ENCODE data around the gene ZNF543.
"Not testable (repeated sequence)": the region's sequence is repeated elsewhere in the genome, so short reads cannot be mapped to it uniquely, and the experiment has no call there.

Gene ZNF543

GRCh38 chr19:57320180-57321084 lies at the start of gene ZNF543:
Gene ZNF543 (plus strand): TSS chr19:57320472. CDS start chr19:57320854, 382 bp downstream.
- peak; percentile 95 for DNase-seq (ENCODE audit: low read depth)

- DNase-seq (ENCODE audit: low read depth): no peak
Observed at GRCh38 chr19:57271280-57271679, 49.0 kb upstream of the ZNF543 start.

- DNase-seq (ENCODE audit: low read depth): no peak
Observed at GRCh38 chr19:57273014-57273413, 47.3 kb upstream of the ZNF543 start.

- no peak for DNase-seq (ENCODE audit: low read depth)
Observed at GRCh38 chr19:57276430-57276829, 43.8 kb upstream of the ZNF543 start.

- DNase-seq (ENCODE audit: low read depth): not testable (repeated sequence)
Observed at GRCh38 chr19:57278481-57278880, 41.8 kb upstream of the ZNF543 start.

GRCh38 chr19:57279418-57280164 lies 40.7 kb upstream of the ZNF543 start:
- peak; percentile 95 for DNase-seq (ENCODE audit: low read depth)

GRCh38 chr19:57280165-57280961 lies 39.9 kb upstream of the ZNF543 start, which contains the start of gene ZNF460:
Gene ZNF460 (plus strand): TSS chr19:57280485. CDS start chr19:57280807, 322 bp downstream.
- DNase-seq (ENCODE audit: low read depth): peak; percentile 97

- no peak for DNase-seq (ENCODE audit: low read depth)
Observed at GRCh38 chr19:57280962-57281400, 39.3 kb upstream of the ZNF543 start.

GRCh38 chr19:57282011-57282643 lies 38.1 kb upstream of the ZNF543 start:
- no peak for DNase-seq (ENCODE audit: low read depth)

- DNase-seq (ENCODE audit: low read depth): no peak
Observed at GRCh38 chr19:57288373-57288772, 31.9 kb upstream of the ZNF543 start.

GRCh38 chr19:57290970-57291369 lies 29.3 kb upstream of the ZNF543 start:
- no peak for DNase-seq (ENCODE audit: low read depth)

- no peak for DNase-seq (ENCODE audit: low read depth)
Observed at GRCh38 chr19:57292547-57292946, 27.7 kb upstream of the ZNF543 start.

- no peak for DNase-seq (ENCODE audit: low read depth)
Observed at GRCh38 chr19:57293719-57294118, 26.6 kb upstream of the ZNF543 start.

GRCh38 chr19:57302020-57302465 lies 18.2 kb upstream of the ZNF543 start:
- DNase-seq (ENCODE audit: low read depth): peak; percentile 92

GRCh38 chr19:57302727-57303401 lies 17.4 kb upstream of the ZNF543 start:
- DNase-seq (ENCODE audit: low read depth): no peak

- no peak for DNase-seq (ENCODE audit: low read depth)
Observed at GRCh38 chr19:57305056-57305455, 15.2 kb upstream of the ZNF543 start.

GRCh38 chr19:57308514-57308913 lies 11.8 kb upstream of the ZNF543 start:
- no peak for DNase-seq (ENCODE audit: low read depth)

GRCh38 chr19:57310792-57311191 lies 9.5 kb upstream of the ZNF543 start:
- no peak for DNase-seq (ENCODE audit: low read depth)

GRCh38 chr19:57314146-57314545 lies 6.1 kb upstream of the ZNF543 start:
- no peak for DNase-seq (ENCODE audit: low read depth)

GRCh38 chr19:57317503-57317902 lies 2.8 kb upstream of the ZNF543 start:
- no peak for DNase-seq (ENCODE audit: low read depth)

GRCh38 chr19:57319869-57320179 lies 448 bp upstream of the ZNF543 start:
- DNase-seq (ENCODE audit: low read depth): no peak
